ENCODE data around the gene KCNIP4. TPM values are rescaled to one million over a fixed set of nuclear protein-coding genes. Genes with fewer than 3 reads are reported as not detected.

Gene KCNIP4
- total and polyA plus RNA-seq, 2 donors (not counting 1 experiment from before 2014, with no cell fraction given) = not detected

DNA sequence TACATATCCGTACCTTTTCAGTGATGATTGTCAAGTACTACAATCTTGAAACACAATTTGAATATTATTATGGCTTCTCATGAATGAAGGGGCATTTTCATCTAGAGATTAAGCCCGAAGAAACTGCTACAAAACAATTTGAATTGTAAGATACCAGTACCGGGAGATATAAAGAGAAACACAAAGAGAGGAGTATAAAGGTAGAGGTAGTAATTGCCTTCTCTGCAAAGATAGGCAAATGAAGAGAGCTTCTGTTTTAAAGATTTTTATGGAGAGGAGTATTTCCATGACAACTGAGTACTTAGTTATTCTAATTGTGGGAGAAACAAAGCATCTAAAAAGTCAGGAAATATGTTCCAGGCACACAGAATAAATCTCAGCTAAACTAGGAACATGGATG, 25.3 kb upstream of the KCNIP4 start:
- Mint-ChIP-seq H3K27me3 (no peaks in the 10 kb centered on the region), H3K4me1 (no peaks in the 10 kb centered on the region), H3K4me3 (no peak overlapping the region), H3K27ac (no peak overlapping the region), H3K9me3 (ENCODE audit: insufficient read depth) (peaks cover 4% of the 10 kb centered on the region)
- no peak overlapping the region for H3K27ac ChIP-seq (ENCODE audit: low read length in 2 of 2)
- TF ChIP-seq EZH2 (IDR thresholded peaks at IDR 0.05; ENCODE audit: borderline replicate concordance, insufficient read depth, low read depth, low read length, poor library complexity, severe bottlenecking) = no peak
- TF ChIP-seq, protein P1, sequence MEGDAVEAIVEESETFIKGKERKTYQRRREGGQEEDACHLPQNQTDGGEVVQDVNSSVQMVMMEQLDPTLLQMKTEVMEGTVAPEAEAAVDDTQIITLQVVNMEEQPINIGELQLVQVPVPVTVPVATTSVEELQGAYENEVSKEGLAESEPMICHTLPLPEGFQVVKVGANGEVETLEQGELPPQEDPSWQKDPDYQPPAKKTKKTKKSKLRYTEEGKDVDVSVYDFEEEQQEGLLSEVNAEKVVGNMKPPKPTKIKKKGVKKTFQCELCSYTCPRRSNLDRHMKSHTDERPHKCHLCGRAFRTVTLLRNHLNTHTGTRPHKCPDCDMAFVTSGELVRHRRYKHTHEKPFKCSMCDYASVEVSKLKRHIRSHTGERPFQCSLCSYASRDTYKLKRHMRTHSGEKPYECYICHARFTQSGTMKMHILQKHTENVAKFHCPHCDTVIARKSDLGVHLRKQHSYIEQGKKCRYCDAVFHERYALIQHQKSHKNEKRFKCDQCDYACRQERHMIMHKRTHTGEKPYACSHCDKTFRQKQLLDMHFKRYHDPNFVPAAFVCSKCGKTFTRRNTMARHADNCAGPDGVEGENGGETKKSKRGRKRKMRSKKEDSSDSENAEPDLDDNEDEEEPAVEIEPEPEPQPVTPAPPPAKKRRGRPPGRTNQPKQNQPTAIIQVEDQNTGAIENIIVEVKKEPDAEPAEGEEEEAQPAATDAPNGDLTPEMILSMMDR (IDR thresholded peaks at IDR 0.05) = no peak
- no peak overlapping the region for H3K4me3 ChIP-seq (ENCODE audit: control extremely low read depth in 1 of 5, extremely low read depth in 1 of 5, insufficient read depth in 1 of 5, low read depth in 2 of 5, low read length in 4 of 5)
- H2AFZ ChIP-seq (ENCODE audit: insufficient read depth, low read depth, low read length, poor library complexity, severe bottlenecking) = no peak overlapping the region
- ChIA-PET CTCF (no interaction called here), POLR2A (no interaction called here)
- ATAC-seq (ENCODE audit: low read depth) = no peak
- no peak overlapping the region for H3K4me2 ChIP-seq (replicated peaks; ENCODE audit: low read depth, low read length, poor library complexity, severe bottlenecking)
- H3K79me2 ChIP-seq (ENCODE audit: control insufficient read depth, insufficient read depth, low read length) = no peaks in the 10 kb centered on the region
- H3K36me3 ChIP-seq (replicated peaks in 1 of 2; ENCODE audit: control extremely low read depth in 1 of 2, control insufficient read depth in 1 of 2, extremely low read depth in 1 of 2, insufficient read depth in 2 of 2, low read length in 1 of 2) = no peaks in the 10 kb centered on the region
- H3K9me3 ChIP-seq (ENCODE audit: control extremely low read depth in 1 of 3, control insufficient read depth in 2 of 3, insufficient read depth in 1 of 3, low read length in 2 of 3) = no peaks in the 10 kb centered on the region
- WGBS (ENCODE audit: insufficient coverage) = 67% methylated on average over 1 of the region's 3 CpGs
- H3K9ac ChIP-seq (ENCODE audit: low read length) = no peak overlapping the region
- no peaks in the 10 kb centered on the region for H3K27me3 ChIP-seq (replicated peaks in 1 of 4; ENCODE audit: control extremely low read depth in 1 of 4, control insufficient read depth in 3 of 4, insufficient read depth in 4 of 4, low read length in 3 of 4)
- H3K4me1 ChIP-seq (ENCODE audit: control insufficient read depth in 2 of 2, insufficient read depth in 2 of 2, low read length in 2 of 2) = no peaks in the 10 kb centered on the region
- no peak for DNase-seq
- no peaks in the 10 kb centered on the region for H4K20me1 ChIP-seq (ENCODE audit: control insufficient read depth, insufficient read depth, low read length, poor library complexity, severe bottlenecking)
- intact Hi-C loops (cut with micrococcal nuclease) = no loop called here

DNA sequence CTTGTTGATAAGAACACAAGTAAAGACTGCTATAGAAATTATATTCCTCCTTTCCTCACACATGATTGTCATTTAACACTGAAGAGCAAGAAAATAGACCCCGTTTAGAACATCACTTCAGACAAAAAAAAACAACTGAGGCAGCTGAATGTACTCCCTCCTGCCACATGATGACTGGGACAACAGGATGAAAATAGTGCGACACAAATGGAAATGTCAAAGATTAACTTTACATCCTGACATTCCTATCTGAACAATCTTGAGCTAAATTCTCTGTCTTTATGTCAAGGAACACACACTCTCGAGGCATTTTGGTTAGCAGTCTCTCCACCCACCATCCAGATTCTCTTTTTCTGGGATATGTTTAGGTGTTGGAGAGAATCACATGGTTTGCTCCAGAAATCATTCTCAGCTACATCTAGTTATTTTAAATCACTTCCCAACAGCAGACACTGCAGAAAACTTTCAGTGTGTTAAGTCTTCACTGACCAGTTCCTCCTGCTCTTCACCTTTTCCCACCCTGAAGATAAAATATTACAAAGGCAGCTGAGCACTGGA, 16.3 kb upstream of the KCNIP4 start:
- intact Hi-C loops (cut with micrococcal nuclease) = no loop called here
- Mint-ChIP-seq H3K9me3 (ENCODE audit: insufficient read depth) (peaks cover 3% of the 10 kb centered on the region), H3K4me1 (no peaks in the 10 kb centered on the region), H3K27ac (no peak overlapping the region), H3K27me3 (no peaks in the 10 kb centered on the region), H3K4me3 (no peak overlapping the region)
- no peaks in the 10 kb centered on the region for H3K36me3 ChIP-seq (replicated peaks in 1 of 2; ENCODE audit: control extremely low read depth in 1 of 2, control insufficient read depth in 1 of 2, extremely low read depth in 1 of 2, insufficient read depth in 2 of 2, low read length in 1 of 2)
- H4K20me1 ChIP-seq (ENCODE audit: control insufficient read depth, insufficient read depth, low read length, poor library complexity, severe bottlenecking) = no peaks in the 10 kb centered on the region
- no peaks in the 10 kb centered on the region for H3K4me1 ChIP-seq (ENCODE audit: control insufficient read depth in 2 of 2, insufficient read depth in 2 of 2, low read length in 2 of 2)
- H3K9ac ChIP-seq (ENCODE audit: low read length) = no peak overlapping the region
- no peaks in the 10 kb centered on the region for H3K79me2 ChIP-seq (ENCODE audit: control insufficient read depth, insufficient read depth, low read length)
- no peak overlapping the region for H3K27ac ChIP-seq (ENCODE audit: low read length in 2 of 2)
- H3K4me3 ChIP-seq (ENCODE audit: control extremely low read depth in 1 of 5, extremely low read depth in 1 of 5, insufficient read depth in 1 of 5, low read depth in 2 of 5, low read length in 4 of 5) = no peak overlapping the region
- CTCF ChIA-PET = no interaction called here
- H3K9me3 ChIP-seq (ENCODE audit: control extremely low read depth in 1 of 3, control insufficient read depth in 2 of 3, insufficient read depth in 1 of 3, low read length in 2 of 3) = no peaks in the 10 kb centered on the region
- no peak for TF ChIP-seq EZH2 (IDR thresholded peaks at IDR 0.05; ENCODE audit: borderline replicate concordance, insufficient read depth, low read depth, low read length, poor library complexity, severe bottlenecking)
- TF ChIP-seq, protein P1 (IDR thresholded peaks at IDR 0.05) = no peak
- DNase-seq (no peak), ATAC-seq (ENCODE audit: low read depth) (no peak)
- H2AFZ ChIP-seq (ENCODE audit: insufficient read depth, low read depth, low read length, poor library complexity, severe bottlenecking) = no peak overlapping the region
- POLR2A ChIA-PET = no interaction called here
- no peaks in the 10 kb centered on the region for H3K27me3 ChIP-seq (replicated peaks in 1 of 4; ENCODE audit: control extremely low read depth in 1 of 4, control insufficient read depth in 3 of 4, insufficient read depth in 4 of 4, low read length in 3 of 4)
- WGBS (ENCODE audit: insufficient coverage) = 70% methylated on average over 2 of the region's 3 CpGs
- no peak overlapping the region for H3K4me2 ChIP-seq (replicated peaks; ENCODE audit: low read depth, low read length, poor library complexity, severe bottlenecking)
